ENCODE results near the gene AHDC1.
"Not testable (repeated sequence)": the region's sequence is repeated elsewhere in the genome, so short reads cannot be mapped to it uniquely, and the experiment has no call there.

The AHDC1 gene

DNA sequence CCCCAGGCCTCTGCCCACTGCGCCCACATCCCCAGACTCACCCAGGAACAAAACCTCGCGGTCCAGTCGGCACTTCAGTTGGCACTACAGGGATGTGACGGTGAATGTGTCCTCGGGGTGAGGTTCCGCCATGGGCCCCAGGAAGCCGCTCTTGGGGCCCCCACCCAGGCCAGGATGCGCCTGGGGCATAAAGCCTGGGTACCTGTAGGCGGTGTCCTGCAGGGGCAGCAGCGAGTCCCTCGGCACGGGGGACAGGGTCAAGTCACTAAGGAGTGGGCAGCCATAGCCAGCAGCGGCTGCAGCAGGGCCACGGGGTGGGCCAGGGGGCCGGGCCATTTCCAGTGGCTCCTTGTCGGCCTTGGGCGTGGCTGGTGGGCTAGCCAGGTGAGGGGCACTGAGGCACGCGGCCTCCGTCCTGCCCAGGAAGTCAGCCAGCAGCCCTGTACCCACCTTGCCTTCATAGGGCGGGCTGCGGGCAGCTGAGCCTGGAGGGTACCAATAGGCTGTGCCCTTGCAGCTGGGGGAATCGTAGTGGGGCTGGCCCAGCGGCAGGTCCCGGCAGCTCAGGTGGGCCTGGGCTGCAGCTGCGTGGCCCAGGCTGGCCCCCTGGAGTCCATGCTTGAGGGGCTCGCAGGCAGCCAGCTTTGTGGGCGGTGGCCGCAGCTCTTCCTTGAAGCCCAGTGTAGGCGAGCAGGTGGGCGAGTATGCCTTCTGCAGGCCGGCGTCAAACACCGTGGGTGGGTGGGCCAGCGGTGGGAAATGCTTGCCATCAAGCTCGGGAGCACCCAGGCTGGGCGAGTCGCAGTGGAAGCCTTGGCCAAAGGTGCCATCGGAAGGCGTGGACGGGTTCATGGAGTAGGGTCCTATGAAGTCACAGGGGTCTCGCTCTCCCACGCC, 56.5 kb downstream of the AHDC1 start:
- no peak for DNase-seq

GRCh38 chr1:27545876-27546275, 58.1 kb downstream of the AHDC1 start:
- no peak for DNase-seq

DNA sequence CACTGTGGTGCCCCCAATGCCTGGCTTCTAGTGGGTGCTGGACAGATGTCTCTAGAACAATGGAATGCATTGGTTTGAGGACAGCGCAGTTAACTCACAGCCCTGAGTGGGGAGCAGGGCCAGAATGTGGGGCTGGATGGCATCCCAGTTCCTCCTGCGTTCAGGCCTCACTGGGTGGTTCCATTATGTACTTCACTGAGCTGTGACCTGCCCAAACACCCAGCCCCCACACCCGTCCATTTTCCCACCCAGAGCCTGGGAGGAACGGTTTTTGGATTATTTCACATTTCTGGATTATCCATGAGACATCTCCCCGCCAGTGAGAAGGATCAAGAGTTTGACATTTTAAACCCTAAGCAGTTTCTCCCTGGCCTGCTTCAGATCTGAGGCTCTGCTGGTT, 58.7 kb downstream of the AHDC1 start:
- DNase-seq, result no peak

GRCh38 chr1:27544834-27545233, 59.1 kb downstream of the AHDC1 start:
- DNase-seq, result no peak

DNA sequence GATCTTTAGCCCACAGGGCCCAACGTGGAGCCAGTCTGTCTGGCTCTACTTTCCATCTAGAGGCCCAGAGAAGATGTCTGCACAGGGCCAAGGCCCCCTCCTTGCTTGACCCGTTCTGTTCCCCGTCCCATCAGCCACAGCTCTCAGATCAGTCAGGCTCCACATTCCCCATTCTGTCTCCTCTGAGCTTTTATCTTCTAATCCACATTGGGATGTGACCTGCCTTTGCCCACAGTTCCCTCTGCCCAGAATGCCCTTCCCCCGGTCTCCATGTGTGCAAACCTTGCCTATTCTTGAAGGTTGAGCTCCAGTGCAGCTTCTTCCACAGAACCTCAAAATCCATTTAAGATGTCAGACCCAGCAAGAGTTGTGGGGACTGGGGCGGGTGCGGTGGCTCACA, 60.7 kb downstream of the AHDC1 start:
- DNase-seq, result no peak

DNA sequence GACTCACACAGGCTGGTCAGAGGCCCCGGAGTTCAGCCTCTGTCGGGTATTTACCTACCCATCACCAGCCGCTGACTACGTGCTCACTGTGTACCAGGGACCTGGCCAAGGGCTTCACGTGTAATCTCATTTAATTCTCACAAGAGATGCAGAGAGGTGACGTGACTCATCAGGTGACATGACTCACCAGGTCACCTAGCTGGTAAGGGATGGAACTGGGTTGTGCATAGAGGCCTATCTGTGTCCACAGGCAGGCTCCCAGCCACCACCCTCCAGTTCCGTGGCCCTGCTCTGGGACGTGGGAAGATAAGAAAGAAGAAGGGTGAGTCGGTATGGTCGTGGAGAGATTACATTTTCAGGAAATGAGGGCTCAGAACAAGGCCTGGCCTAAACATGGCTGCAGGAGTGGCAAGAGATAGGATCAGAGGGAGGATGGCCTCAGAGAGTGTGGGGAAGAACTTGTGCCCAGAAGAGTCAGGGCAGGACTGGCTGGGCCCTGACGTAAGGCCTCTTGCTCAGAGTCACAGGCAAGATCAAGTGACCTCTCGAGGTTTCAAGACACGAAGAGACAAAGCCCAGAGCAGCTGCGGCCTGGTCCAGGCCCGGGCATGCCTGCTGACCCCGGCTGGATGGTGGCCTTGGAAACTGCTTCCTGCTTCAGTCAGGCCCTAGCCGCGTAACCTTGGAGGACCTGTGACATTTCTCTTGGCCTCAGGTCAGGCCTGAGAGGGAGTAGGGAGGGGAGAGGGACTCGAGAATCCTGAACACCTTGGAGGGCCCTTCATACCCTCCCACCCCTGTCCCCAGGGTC, 61.3 kb downstream of the AHDC1 start:
- DNase-seq, result no peak

GRCh38 chr1:27539901-27540861, 63.8 kb downstream of the AHDC1 start:
- no peak for DNase-seq

GRCh38 chr1:27538793-27539192, 65.2 kb downstream of the AHDC1 start:
- no peak for DNase-seq

- DNase-seq, result not testable (repeated sequence)
These were observed 65.7 kb downstream of the AHDC1 start for GRCh38 chr1:27538305-27538676.

DNA sequence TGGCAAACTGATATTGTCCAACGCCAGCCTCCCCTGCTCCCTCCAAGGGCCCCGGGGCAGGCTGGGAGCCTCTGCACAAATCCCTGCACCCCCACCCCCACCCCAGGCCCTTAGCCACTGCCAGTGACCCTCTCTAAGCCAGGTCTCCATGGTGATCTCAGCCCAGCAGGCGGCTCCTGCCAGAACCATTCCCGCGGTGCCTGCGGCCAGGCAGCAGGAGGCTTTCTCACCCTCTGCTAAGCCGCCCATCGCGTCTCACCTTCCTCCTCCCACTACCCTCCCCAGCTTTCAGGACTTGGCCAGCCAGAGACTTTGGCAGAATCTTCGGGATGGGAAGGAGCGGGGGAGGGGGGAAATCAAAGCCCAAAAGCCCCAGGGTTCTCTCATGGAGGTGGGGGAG, 67.2 kb downstream of the AHDC1 start:
- DNase-seq, result no peak

GRCh38 chr1:27536010-27536757, 67.8 kb downstream of the AHDC1 start:
- DNase-seq, result no peak

- DNase-seq, result no peak
These were observed 68.6 kb downstream of the AHDC1 start for GRCh38 chr1:27535386-27535785.

GRCh38 chr1:27531959-27532685, 71.8 kb downstream of the AHDC1 start:
- no peak for DNase-seq

DNA sequence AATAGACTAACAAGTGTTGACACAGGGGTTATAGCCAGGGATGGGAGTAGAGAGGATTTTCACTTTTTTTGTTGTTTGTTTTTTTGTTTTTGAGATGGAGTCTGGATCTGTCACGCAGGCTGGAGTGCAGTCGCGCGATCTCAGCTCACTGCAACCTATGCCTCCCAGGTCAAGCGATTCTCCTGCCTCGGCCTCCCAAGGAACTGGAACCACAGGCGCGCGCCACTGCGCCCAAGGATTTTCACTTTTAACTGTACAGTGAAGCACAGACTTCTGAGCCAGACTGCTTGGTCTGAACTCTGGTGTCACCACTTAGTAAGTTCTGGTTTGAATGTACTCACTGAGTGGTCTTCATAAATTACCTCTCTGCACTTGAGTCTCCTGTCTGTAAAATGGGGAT, 73.8 kb downstream of the AHDC1 start:
- no peak for DNase-seq

DNA sequence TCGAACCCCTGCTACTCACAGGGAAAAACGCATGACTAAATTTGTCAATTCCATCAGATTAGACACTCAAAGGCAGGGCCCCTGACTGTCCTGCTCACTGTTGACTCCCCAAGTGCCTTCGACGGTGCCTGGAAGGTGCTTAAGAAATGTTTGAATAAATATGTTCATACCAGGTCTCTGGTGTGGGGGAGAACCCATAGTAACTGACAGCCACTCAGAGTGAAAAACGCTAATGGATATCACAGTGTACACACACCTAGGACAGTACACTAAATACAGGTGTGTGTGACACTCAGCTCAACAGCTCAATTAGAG, 74.3 kb downstream of the AHDC1 start:
- DNase-seq, result no peak

DNA sequence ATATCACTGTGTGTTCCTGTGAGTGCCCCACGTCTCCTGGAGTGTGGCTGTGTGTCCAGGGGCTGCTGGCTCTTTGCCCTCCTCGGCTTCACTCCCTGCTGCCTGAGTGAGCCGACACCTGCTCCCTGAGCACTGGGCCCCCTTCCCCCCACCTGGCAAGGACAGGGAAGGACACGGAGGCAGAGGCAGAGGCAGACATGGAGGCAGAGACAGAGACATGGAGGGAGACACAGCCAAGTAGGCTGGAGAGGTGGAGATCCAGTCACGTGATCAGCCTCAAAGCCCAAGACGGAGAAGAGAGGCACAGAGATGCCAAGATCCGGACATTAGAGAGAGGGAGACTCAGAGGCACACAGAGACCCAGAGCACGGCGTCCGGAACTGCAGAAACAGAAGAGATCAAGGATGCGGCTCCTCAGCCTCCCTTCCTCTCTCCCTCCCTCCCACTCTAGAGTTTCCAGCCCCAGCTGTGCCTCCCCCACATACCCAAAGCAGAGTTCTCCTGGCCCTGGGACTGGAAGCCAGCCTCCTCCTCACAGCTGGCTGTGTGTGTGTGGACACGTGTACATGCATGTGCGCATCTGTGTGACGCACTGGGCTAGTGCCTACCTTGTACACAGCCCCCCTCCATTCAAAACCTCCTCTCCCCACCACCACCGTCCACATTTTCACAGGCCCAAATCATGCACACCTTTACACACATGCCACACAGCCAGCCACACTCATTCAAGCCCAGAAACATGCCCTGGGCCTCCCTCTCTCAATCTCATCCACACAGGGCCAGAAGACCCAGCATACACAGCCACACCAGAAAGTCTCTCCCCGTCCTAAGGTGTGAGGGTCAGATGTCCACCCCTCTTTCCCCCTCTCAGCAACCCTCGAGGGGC, 74.9 kb downstream of the AHDC1 start:
- no peak for DNase-seq

DNA sequence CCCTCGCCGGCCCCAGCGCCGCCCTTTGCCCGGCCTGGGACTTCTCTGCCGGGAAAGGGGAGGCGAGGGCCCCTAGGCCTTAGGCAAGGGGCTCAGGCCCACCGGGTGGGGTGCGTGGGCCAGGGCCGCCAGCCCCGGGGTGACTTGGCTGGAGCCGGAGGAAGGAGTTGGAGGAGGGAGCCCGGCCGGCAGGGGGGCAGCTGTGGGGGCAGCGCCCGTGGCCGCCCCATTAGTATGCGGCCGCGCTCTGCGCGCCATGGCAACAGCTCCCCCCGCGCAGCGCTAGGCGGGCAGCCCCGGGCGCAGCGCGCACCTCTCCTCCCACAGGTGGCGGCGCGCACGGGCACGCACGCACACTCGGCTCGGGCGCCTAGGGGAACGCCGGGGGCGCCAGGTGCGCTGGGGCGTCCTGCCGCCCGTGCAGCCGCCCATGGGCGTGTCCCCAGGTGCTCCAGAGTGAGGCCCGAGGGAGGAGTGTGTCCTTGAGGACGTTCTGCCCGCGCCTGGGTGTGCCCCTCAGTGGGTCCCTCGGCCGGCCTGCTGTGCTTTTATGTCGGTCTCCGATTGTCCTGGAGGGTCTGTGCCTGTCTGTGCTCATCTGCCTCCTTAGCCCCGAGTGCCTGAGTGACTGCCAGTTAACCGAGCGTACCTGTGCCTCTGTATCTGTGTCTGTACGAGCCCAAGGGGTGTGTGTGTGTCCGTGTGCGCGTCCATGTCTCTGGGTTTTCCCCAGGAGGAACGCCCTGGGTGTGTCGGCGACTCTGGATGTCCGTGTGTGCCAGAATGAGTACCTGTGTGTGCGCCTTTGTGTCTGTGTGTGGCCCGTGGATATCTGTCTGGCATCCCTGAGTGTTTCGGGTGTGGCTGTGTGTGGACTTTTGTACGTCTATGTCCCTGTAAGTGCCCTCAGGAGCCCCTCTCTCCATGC, 75.8 kb downstream of the AHDC1 start:
- DNase-seq, result peak; percentile 34

GRCh38 chr1:27527223-27527889, 76.6 kb downstream of the AHDC1 start:
- DNase-seq, result peak; percentile 15

All from effector CD8-positive, alpha-beta T cell (primary cell).